Measurements from ENCODE around the gene ITGA3. TPM values are rescaled to one million over a fixed set of nuclear protein-coding genes. Genes with fewer than 3 reads are reported as not detected.

The ITGA3 gene
- polyA plus RNA-seq, 1 of the 3 experiments (the other 2 are of a cell fraction) = 766 TPM

GRCh38 chr17:50045154-50045553 lies 10.8 kb upstream of the ITGA3 start:
- Histone ChIP-seq H3K27ac (ENCODE audit: low read depth in 2 of 2, low read length in 1 of 2) (no peak overlapping the region), H3F3A (replicated peaks; ENCODE audit: insufficient read depth) (peaks cover 42% of the 10 kb centered on the region), H3K4me3 (ENCODE audit: low read depth in 2 of 2, low read length in 1 of 2) (no peak overlapping the region), H3K9me2 (no peaks in the 10 kb centered on the region), H3K36me3 (replicated peaks in 1 of 2; ENCODE audit: control insufficient read depth in 1 of 2, insufficient read depth in 2 of 2, low read length in 1 of 2) (no peaks in the 10 kb centered on the region), H3K9me3 (no peaks in the 10 kb centered on the region), H4K20me1 (ENCODE audit: insufficient read depth) (no peaks in the 10 kb centered on the region), H3K9ac (no peak overlapping the region), H2AFZ (ENCODE audit: low read depth) (no peak overlapping the region), H3K4me2 (no peak overlapping the region), H3K79me2 (ENCODE audit: insufficient read depth) (peaks cover 6% of the 10 kb centered on the region; the same call in 1 of the 2 replicates), H3K4me1 (ENCODE audit: control insufficient read depth in 1 of 2, insufficient read depth in 2 of 2, low read depth in 1 of 2, low read length in 1 of 2) (peaks cover 9 to 39% of the 10 kb centered on the region in 2 experiments; a peak in 3 of 4 replicates), H3K27me3 (ENCODE audit: insufficient read depth) (no peaks in the 10 kb centered on the region)
- CTCF ChIA-PET = interaction anchor here (1.0 to 6.4 kb wide), 9 partner anchors 7 to 49 kb away, joined by 3 to 52 read pairs (median 7); partner anchors contain the start of gene ITGA3
- no peak for DNase-seq
- WGBS (ENCODE audit: low lambda C conversion rate) = 57% methylated on average over 4 of the region's 4 CpGs
- TF ChIP-seq EZH2phosphoT487 (IDR thresholded peaks at IDR 0.05; ENCODE audit: borderline replicate concordance, low read depth) (no peak), ZBTB33 (IDR thresholded peaks at IDR 0.05; ENCODE audit: borderline replicate concordance, low read depth) (no peak)
- POLR2A ChIA-PET = no interaction called here

GRCh38 chr17:50046179-50046578 lies 9.7 kb upstream of the ITGA3 start:
- ChIA-PET POLR2A (no interaction called here), CTCF (interaction anchor here (0.9 to 6.4 kb wide), 9 partner anchors 10 to 56 kb away, joined by 3 to 52 read pairs (median 7); partner anchors contain the start of gene ITGA3)
- peaks cover 46% of the 10 kb centered on the region for H3F3A ChIP-seq (replicated peaks; ENCODE audit: insufficient read depth)
- peaks cover 16 to 49% of the 10 kb centered on the region in 2 experiments; a peak in 3 of 4 replicates for H3K4me1 ChIP-seq (ENCODE audit: control insufficient read depth in 1 of 2, insufficient read depth in 2 of 2, low read depth in 1 of 2, low read length in 1 of 2)
- H3K9me3 ChIP-seq = no peaks in the 10 kb centered on the region
- peak; percentile 73 for TF ChIP-seq NFIC (IDR thresholded peaks at IDR 0.05; ENCODE audit: borderline replicate concordance)
- TF ChIP-seq, protein P1, sequence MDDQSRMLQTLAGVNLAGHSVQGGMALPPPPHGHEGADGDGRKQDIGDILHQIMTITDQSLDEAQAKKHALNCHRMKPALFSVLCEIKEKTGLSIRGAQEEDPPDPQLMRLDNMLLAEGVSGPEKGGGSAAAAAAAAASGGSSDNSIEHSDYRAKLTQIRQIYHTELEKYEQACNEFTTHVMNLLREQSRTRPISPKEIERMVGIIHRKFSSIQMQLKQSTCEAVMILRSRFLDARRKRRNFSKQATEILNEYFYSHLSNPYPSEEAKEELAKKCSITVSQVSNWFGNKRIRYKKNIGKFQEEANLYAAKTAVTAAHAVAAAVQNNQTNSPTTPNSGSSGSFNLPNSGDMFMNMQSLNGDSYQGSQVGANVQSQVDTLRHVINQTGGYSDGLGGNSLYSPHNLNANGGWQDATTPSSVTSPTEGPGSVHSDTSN (IDR thresholded peaks at IDR 0.05) = no peak
- DNase-seq = no peak
- no peak overlapping the region for H3K4me3 ChIP-seq (ENCODE audit: low read depth in 2 of 2, low read length in 1 of 2)
- H3K36me3 ChIP-seq (replicated peaks in 1 of 2; ENCODE audit: control insufficient read depth in 1 of 2, insufficient read depth in 2 of 2, low read length in 1 of 2) = no peaks in the 10 kb centered on the region
- no peaks in the 10 kb centered on the region for H3K27me3 ChIP-seq (ENCODE audit: insufficient read depth)
- H3K79me2 ChIP-seq (ENCODE audit: insufficient read depth) = peaks cover 6% of the 10 kb centered on the region; the same call in 1 of the 2 replicates
- no peak overlapping the region for H3K9ac ChIP-seq
- H3K9me2 ChIP-seq = no peaks in the 10 kb centered on the region
- peak overlapping the region in 1 of 2 experiments; percentile 100; a peak in 1 of 4 replicates for H3K27ac ChIP-seq (ENCODE audit: low read depth in 2 of 2, low read length in 1 of 2)
- WGBS (ENCODE audit: low lambda C conversion rate) = 78% methylated on average over 2 of the region's 2 CpGs
- H3K4me2 ChIP-seq = peak overlapping the region; percentile 67; the same call in 1 of the 2 replicates
- H2AFZ ChIP-seq (ENCODE audit: low read depth) = no peak overlapping the region
- H4K20me1 ChIP-seq (ENCODE audit: insufficient read depth) = no peaks in the 10 kb centered on the region

DNA sequence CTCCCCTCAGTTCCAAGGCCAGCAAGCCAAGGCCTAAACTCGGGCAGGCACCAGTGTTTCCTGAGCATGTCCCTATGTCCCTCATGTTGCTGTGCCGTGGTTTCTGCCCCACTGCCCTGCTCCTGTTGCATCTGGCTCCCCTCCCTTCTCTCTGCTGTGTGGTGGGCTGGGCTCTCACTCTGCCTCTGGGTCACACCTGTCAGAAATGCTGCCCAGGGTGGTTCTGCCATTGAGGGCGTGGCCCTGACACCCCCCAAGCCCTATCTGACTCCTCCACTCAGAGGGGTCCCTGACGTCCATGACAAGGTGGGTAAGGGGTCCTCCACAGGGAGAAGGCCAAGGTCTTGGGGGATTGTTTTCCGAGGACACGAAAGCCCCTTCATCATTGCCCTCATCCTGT lies 9.2 kb upstream of the ITGA3 start:
- no peaks in the 10 kb centered on the region for H3K9me3 ChIP-seq
- WGBS (ENCODE audit: low lambda C conversion rate) = 77% methylated on average over 3 of the region's 6 CpGs

More for the DNA sequence above, 9.2 kb upstream of the ITGA3 start:
- peak overlapping the region; percentile 67; the same call in 1 of the 2 replicates for H3K9ac ChIP-seq
- peak overlapping the region; percentile 67 for H3K4me2 ChIP-seq
- H3K4me3 ChIP-seq (ENCODE audit: low read depth in 2 of 2, low read length in 1 of 2) = no peak overlapping the region
- peak overlapping the region in 1 of 2 experiments; percentile 100; a peak in 2 of 4 replicates for H3K27ac ChIP-seq (ENCODE audit: low read depth in 2 of 2, low read length in 1 of 2)
- ChIA-PET POLR2A (no interaction called here), CTCF (interaction anchor here (0.9 to 6.4 kb wide), 9 partner anchors 9 to 57 kb away, joined by 3 to 52 read pairs (median 7); partner anchors contain the start of gene ITGA3)
- H3K36me3 ChIP-seq (replicated peaks in 1 of 2; ENCODE audit: control insufficient read depth in 1 of 2, insufficient read depth in 2 of 2, low read length in 1 of 2) = no peaks in the 10 kb centered on the region
- no peak overlapping the region for H2AFZ ChIP-seq (ENCODE audit: low read depth)
- peaks cover 51% of the 10 kb centered on the region for H3F3A ChIP-seq (replicated peaks; ENCODE audit: insufficient read depth)
- H3K4me1 ChIP-seq (ENCODE audit: control insufficient read depth in 1 of 2, insufficient read depth in 2 of 2, low read depth in 1 of 2, low read length in 1 of 2) = peaks cover 19 to 54% of the 10 kb centered on the region in 2 experiments; a peak in 3 of 4 replicates
- no peaks in the 10 kb centered on the region for H4K20me1 ChIP-seq (ENCODE audit: insufficient read depth)
- TF ChIP-seq NFIC (IDR thresholded peaks at IDR 0.05; ENCODE audit: borderline replicate concordance) (no peak), GATA2 (CRISPR knock-in tag; IDR thresholded peaks at IDR 0.05) (no peak), FOXM1 (IDR thresholded peaks at IDR 0.05; ENCODE audit: low read depth) (no peak), IRF3 (IDR thresholded peaks at IDR 0.05; ENCODE audit: low read depth, low read length) (no peak), NRF1 (IDR thresholded peaks at IDR 0.05; ENCODE audit: low read depth, low read length) (no peak), TEAD4 (IDR thresholded peaks at IDR 0.05; ENCODE audit: borderline replicate concordance, insufficient read depth) (no peak), SIN3A (IDR thresholded peaks at IDR 0.05; ENCODE audit: borderline replicate concordance, low read depth, low read length) (no peak), GABPA (IDR thresholded peaks at IDR 0.05; ENCODE audit: low read depth) (no peak), RAD21 (IDR thresholded peaks at IDR 0.05; ENCODE audit: low read length) (no peak), ZBTB33 (IDR thresholded peaks at IDR 0.05; ENCODE audit: borderline replicate concordance, low read depth) (no peak)
- no peaks in the 10 kb centered on the region for H3K27me3 ChIP-seq (ENCODE audit: insufficient read depth)
- DNase-seq = no peak
- peaks cover 8% of the 10 kb centered on the region for H3K79me2 ChIP-seq (ENCODE audit: insufficient read depth)
- no peaks in the 10 kb centered on the region for H3K9me2 ChIP-seq
